Breast epithelium (tissue), 4 donors: ENCODE measurements around the gene HGF. TPM values are rescaled to one million over a fixed set of nuclear protein-coding genes. Genes with fewer than 3 reads are reported as not detected.

Experiments used
- DNase-seq, 2 donors: peaks; one replicate each; pipeline ENCODE4 v3.0.0-alpha.2; 2019; ENCODE audit warnings: low spot score in 2 of 2
- H3K27ac ChIP-seq, 2 donors: fragments of 200-600 bp; sonication (generic) in 1 of 2; one replicate each; pipeline ENCODE4 v1.5.1; 2016 to 2019; ENCODE audit warnings: mild to moderate bottlenecking in 1 of 2
- H3K27me3 ChIP-seq, 2 donors: fragments of 200-600 bp; sonication (generic) in 1 of 2; one replicate each; pipeline versions ENCODE4 v1.5.1 to v1.6.0; 2017 to 2019; ENCODE audit warnings: control low read depth in 1 of 2, mild to moderate bottlenecking in 1 of 2
- H3K36me3 ChIP-seq: fragments of 200-600 bp; one replicate; pipeline ENCODE4 v1.5.1; 2019
- H3K4me1 ChIP-seq, 2 donors: fragments of 200-600 bp; sonication (generic); one replicate each; pipeline ENCODE4 v1.5.1; 2016 to 2019; ENCODE audit warnings: control low read depth in 1 of 2
- H3K4me3 ChIP-seq, 3 donors: fragments of 200-600 bp; sonication (generic); 1 replicate in 2 of 3; 2 replicates in 1 of 3; pipeline ENCODE4 v1.5.1; 2016 to 2019; ENCODE audit warnings: mild to moderate bottlenecking in 3 of 3, moderate library complexity in 2 of 3
- H3K9me3 ChIP-seq, 2 donors: fragments of 200-600 bp; sonication (generic) in 1 of 2; one replicate each; pipeline ENCODE4 v1.5.1; 2016 to 2019; ENCODE audit warnings: control low read depth in 1 of 2
- POLR2A ChIP-seq: fragments of 450-650 bp; IDR thresholded peaks from one replicate; pipeline ENCODE4 v1.6.1; 2016; ENCODE audit warnings: antibody characterized with exemption, mild to moderate bottlenecking, moderate library complexity
- POLR2AphosphoS5 ChIP-seq, 3 donors: sonication (generic); formaldehyde crosslinking; IDR thresholded peaks; one replicate each; pipeline ENCODE4 v1.6.1; 2017; ENCODE audit warnings: antibody characterized with exemption in 3 of 3
- intact Hi-C: fragments of 100-400 bp; cut with DNase I; formaldehyde crosslinking; loops from one replicate; pipeline ENCODE4 v1.15.1; 2023; ENCODE audit warnings: low total_unique reads
- total RNA-seq, 3 donors: library from RNA; depleted of rRNA; stranded (reverse); fragments of >200 nt; gene quantifications; one replicate each; pipeline ENCODE4 v1.1.0, GENCODE V29; 2016
- TF ChIP-seq, protein P1 (sequence below), 3 donors: fragments of 450-650 bp; IDR thresholded peaks; one replicate each; pipeline ENCODE4 v1.5.1; 2016 to 2017; ENCODE audit warnings: antibody characterized with exemption in 3 of 3, mild to moderate bottlenecking in 3 of 3, moderate library complexity in 3 of 3

HGF gene
- total RNA-seq, 3 donors from 2014 or later = 8.5 to 15.7 (median 8.6) TPM

- intact Hi-C loops = no loop called here
- Histone ChIP-seq H3K9me3 (no peaks in the 10 kb centered on the region), H3K4me1 (no peaks in the 10 kb centered on the region), H3K27ac (no peak overlapping the region), H3K36me3 (no peaks in the 10 kb centered on the region), H3K27me3 (no peaks in the 10 kb centered on the region), H3K4me3 (no peak overlapping the region)
- TF ChIP-seq, protein P1, sequence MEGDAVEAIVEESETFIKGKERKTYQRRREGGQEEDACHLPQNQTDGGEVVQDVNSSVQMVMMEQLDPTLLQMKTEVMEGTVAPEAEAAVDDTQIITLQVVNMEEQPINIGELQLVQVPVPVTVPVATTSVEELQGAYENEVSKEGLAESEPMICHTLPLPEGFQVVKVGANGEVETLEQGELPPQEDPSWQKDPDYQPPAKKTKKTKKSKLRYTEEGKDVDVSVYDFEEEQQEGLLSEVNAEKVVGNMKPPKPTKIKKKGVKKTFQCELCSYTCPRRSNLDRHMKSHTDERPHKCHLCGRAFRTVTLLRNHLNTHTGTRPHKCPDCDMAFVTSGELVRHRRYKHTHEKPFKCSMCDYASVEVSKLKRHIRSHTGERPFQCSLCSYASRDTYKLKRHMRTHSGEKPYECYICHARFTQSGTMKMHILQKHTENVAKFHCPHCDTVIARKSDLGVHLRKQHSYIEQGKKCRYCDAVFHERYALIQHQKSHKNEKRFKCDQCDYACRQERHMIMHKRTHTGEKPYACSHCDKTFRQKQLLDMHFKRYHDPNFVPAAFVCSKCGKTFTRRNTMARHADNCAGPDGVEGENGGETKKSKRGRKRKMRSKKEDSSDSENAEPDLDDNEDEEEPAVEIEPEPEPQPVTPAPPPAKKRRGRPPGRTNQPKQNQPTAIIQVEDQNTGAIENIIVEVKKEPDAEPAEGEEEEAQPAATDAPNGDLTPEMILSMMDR (IDR thresholded peaks at IDR 0.05) = no peak
- no peak for TF ChIP-seq POLR2A
- no peak for TF ChIP-seq POLR2AphosphoS5 (IDR thresholded peaks at IDR 0.05)
- DNase-seq = no peak
Observed at GRCh38 chr7:81779706-81780105, 9.9 kb upstream of the HGF start.

GRCh38 chr7:81777697-81778096 is 7.8 kb upstream of the HGF start:
- TF ChIP-seq POLR2AphosphoS5 (IDR thresholded peaks at IDR 0.05) = no peak
- TF ChIP-seq POLR2A = no peak
- TF ChIP-seq, protein P1 (IDR thresholded peaks at IDR 0.05) = no peak
- H3K27me3 ChIP-seq = no peaks in the 10 kb centered on the region
- no peak overlapping the region for H3K4me3 ChIP-seq
- H3K27ac ChIP-seq = no peak overlapping the region
- intact Hi-C loops = no loop called here
- no peaks in the 10 kb centered on the region for H3K4me1 ChIP-seq
- H3K9me3 ChIP-seq = no peaks in the 10 kb centered on the region
- no peaks in the 10 kb centered on the region for H3K36me3 ChIP-seq
- no peak for DNase-seq

- H3K4me1 ChIP-seq = no peaks in the 10 kb centered on the region
- H3K27ac ChIP-seq = no peak overlapping the region
- no peaks in the 10 kb centered on the region for H3K9me3 ChIP-seq
- intact Hi-C loops = no loop called here
- no peaks in the 10 kb centered on the region for H3K36me3 ChIP-seq
- TF ChIP-seq POLR2A (no peak), POLR2AphosphoS5 (IDR thresholded peaks at IDR 0.05) (no peak)
- TF ChIP-seq, protein P1 (IDR thresholded peaks at IDR 0.05) = no peak
- H3K27me3 ChIP-seq = no peaks in the 10 kb centered on the region
- DNase-seq = no peak
- no peak overlapping the region for H3K4me3 ChIP-seq
Observed at GRCh38 chr7:81776948-81777630, 7.2 kb upstream of the HGF start.

DNA sequence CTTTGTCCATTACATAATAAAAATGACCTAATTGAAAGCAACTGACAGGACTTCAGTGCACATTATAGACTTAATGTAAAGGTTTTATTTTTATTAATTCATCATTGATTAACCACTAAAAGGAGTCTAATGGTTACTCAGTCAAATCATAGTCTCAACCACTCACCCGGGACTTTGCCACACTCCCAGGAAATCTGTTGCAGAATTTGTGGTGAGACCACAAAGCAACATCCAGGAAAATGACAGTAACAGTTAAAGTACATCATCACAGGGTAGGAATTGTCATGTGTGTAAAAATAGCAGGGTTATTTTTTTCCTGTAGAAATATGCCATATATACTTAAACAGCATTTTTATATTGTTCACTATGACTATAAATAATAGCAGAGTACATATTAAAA is 6.3 kb upstream of the HGF start:
- DNase-seq = no peak
- H3K4me3 ChIP-seq = no peak overlapping the region
- H3K27ac ChIP-seq = no peak overlapping the region
- H3K27me3 ChIP-seq = no peaks in the 10 kb centered on the region
- H3K4me1 ChIP-seq = no peaks in the 10 kb centered on the region
- H3K36me3 ChIP-seq = no peaks in the 10 kb centered on the region
- TF ChIP-seq, protein P1 (IDR thresholded peaks at IDR 0.05) = no peak
- TF ChIP-seq POLR2A (no peak), POLR2AphosphoS5 (IDR thresholded peaks at IDR 0.05) (no peak)
- intact Hi-C loops = no loop called here
- no peaks in the 10 kb centered on the region for H3K9me3 ChIP-seq

DNA sequence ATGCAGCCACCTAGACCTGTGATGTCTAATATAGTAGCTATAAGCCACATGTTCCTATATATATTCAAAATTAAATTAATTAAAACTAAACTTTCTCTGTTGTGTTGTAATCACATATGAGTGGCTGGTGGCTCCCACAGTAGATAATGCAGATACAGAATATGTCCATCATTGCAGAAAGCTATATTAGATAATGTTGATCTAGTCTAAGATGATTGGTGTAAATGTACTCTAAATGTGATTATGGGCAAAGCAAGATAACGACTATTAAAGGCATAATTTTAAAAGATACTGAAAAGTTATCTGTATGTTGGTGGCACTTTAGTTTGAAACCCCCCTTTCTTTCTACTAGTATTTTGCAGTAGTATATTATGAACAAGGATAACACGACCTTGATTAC is 5.7 kb upstream of the HGF start:
- TF ChIP-seq, protein P1 (IDR thresholded peaks at IDR 0.05) = no peak
- TF ChIP-seq POLR2AphosphoS5 (IDR thresholded peaks at IDR 0.05) = no peak
- TF ChIP-seq POLR2A = no peak
- Histone ChIP-seq H3K36me3 (no peaks in the 10 kb centered on the region), H3K27ac (no peak overlapping the region), H3K9me3 (no peaks in the 10 kb centered on the region), H3K4me3 (no peak overlapping the region), H3K4me1 (no peaks in the 10 kb centered on the region), H3K27me3 (no peaks in the 10 kb centered on the region)
- intact Hi-C loops = no loop called here
- no peak for DNase-seq
